Liver (tissue), 3 donors: ENCODE results near the gene PDZK1.
"Not testable (repeated sequence)": the region's sequence is repeated elsewhere in the genome, so short reads cannot be mapped to it uniquely, and the experiment has no call there.

Experiments
- HNF4G ChIP-seq: IDR thresholded peaks from 2 replicates; pipeline ENCODE4 v1.6.1; 2016; ENCODE audit warnings: antibody characterized with exemption
- JUND ChIP-seq, 2 donors: IDR thresholded peaks; 2 replicates each; pipeline ENCODE4 v1.6.1; 2016; ENCODE audit warnings: antibody characterized with exemption in 2 of 2
- TAF1 ChIP-seq: conservative IDR thresholded peaks from 2 replicates; pipeline ENCODE4 v1.6.1; 2016; ENCODE audit warnings: antibody characterized with exemption, mild to moderate bottlenecking
- TF ChIP-seq, protein P1 (sequence below): IDR thresholded peaks from 2 replicates; pipeline ENCODE4 v1.6.1; 2016; ENCODE audit warnings: antibody characterized with exemption
- TF ChIP-seq, protein P2 (sequence below): fragments of 150-350 bp; IDR thresholded peaks from 2 replicates; pipeline ENCODE4 v1.5.1; 2017; ENCODE audit warnings: improper control_type of control experiment, low read depth, low read length; ENCODE audit not compliant: missing input control
- donor health status: healthy.
- donor health status: healthy.

DNA sequence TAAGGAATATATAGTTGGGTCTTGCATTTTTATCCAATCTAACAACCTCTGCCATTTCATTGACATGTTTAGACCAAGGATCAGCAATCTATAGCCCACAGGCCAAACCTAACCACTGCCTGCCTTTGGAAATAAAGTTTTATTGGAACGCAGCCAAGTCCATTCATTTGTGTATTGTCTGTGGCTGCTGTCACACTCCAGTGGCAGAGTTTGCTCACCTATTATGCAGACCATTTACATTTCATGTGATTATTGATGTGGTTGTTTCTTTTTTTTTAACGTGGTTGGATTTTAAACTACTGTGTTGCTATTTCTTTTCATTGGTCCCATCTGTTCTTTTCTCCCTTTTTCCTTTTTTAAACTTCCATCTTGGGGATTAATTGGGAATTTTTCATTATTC is 44.7 kb downstream of the PDZK1 start:
- not testable (repeated sequence) for TF ChIP-seq TAF1; JUND (IDR thresholded peaks at IDR 0.05); HNF4G
- TF ChIP-seq, protein P1, sequence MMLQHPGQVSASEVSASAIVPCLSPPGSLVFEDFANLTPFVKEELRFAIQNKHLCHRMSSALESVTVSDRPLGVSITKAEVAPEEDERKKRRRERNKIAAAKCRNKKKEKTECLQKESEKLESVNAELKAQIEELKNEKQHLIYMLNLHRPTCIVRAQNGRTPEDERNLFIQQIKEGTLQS: not testable (repeated sequence)
- TF ChIP-seq, protein P2, sequence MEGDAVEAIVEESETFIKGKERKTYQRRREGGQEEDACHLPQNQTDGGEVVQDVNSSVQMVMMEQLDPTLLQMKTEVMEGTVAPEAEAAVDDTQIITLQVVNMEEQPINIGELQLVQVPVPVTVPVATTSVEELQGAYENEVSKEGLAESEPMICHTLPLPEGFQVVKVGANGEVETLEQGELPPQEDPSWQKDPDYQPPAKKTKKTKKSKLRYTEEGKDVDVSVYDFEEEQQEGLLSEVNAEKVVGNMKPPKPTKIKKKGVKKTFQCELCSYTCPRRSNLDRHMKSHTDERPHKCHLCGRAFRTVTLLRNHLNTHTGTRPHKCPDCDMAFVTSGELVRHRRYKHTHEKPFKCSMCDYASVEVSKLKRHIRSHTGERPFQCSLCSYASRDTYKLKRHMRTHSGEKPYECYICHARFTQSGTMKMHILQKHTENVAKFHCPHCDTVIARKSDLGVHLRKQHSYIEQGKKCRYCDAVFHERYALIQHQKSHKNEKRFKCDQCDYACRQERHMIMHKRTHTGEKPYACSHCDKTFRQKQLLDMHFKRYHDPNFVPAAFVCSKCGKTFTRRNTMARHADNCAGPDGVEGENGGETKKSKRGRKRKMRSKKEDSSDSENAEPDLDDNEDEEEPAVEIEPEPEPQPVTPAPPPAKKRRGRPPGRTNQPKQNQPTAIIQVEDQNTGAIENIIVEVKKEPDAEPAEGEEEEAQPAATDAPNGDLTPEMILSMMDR: not testable (repeated sequence)
